Measurements from ENCODE around the gene PSME4.
"Not testable (repeated sequence)": the region's sequence is repeated elsewhere in the genome, so short reads cannot be mapped to it uniquely, and the experiment has no call there.

Gene PSME4

GRCh38 chr2:53881360-53881759 is 89.4 kb downstream of the PSME4 start:
- DNase-seq, result no peak

DNA sequence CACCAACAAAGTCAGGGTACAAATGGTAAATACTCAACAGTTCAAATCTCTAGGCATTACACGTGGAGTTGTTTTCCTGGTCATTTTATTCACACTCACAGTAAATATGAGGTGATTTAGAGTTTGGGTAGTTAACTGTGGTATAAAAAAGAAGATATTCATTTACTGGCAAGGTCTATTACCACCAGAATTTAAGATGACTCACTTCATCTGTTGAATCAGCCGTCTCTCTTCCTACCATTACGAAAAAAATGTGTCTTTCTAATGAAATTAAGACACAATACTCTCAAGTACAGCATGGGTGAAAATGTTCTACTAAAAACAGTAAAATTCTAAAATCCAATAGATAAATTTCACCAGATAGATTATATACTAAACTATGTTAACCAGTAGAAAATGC is 90.0 kb downstream of the PSME4 start:
- DNase-seq, result no peak

DNA sequence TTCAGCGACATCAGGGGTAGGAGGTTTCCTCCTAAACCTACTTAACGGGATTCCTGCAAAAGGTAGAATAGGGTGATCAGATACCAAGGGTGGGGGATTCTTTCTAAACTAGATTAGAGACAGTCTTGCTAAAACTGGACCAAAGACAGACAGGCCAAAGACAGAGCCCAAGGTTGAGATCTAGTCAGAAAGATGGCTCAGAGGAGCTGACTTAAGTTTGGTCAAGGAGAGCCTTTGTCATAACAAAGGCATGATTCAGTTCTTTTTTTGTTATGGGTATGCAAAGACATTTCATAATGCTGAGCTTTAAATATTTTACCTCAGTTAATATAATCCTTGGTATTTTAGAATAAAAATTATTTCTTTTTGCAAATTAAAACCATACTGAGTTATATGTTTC is 93.2 kb downstream of the PSME4 start:
- DNase-seq, result no peak

DNA sequence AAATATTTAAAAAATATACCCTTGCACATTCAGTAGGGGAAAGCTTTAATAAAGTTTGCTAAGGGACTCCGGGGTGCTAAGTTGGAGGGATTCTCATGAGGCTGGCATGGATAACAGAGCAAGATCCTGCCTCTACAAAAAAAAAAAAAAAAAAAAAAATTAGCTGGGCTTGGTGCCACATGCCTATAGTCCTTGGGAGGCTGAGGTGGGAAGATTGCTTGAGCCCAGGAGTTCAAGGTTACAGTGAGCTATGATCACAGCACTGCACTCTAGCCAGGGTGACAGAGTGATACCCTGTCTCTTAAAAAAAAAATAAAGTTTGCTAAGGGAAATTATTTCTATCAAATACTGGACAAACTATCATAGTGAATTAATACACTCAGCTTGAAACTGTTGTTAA is 93.7 kb downstream of the PSME4 start:
- no peak for DNase-seq

- no peak for DNase-seq
These were observed 96.3 kb downstream of the PSME4 start for GRCh38 chr2:53874401-53874950.

DNA sequence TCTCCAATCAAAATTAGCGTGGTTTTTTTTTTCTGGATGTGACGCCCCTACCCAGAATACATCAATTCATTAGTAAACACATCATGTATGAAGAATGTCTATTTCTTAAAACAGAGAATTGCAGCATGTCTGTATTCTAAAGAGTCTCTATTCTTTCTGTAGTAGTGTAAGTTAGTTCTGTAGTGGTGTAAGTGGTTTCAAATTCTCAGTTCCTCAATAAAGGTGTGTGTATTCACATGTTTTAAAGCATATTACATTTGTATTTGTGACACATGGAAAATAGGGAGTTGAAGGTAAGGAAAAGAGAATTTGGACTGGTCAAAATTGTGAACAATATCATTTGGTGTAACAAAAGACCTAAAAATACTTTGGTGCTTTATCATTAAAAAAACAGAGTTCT is 103.0 kb downstream of the PSME4 start:
- no peak for DNase-seq

GRCh38 chr2:53867169-53867568 is 103.6 kb downstream of the PSME4 start:
- DNase-seq, result no peak

DNA sequence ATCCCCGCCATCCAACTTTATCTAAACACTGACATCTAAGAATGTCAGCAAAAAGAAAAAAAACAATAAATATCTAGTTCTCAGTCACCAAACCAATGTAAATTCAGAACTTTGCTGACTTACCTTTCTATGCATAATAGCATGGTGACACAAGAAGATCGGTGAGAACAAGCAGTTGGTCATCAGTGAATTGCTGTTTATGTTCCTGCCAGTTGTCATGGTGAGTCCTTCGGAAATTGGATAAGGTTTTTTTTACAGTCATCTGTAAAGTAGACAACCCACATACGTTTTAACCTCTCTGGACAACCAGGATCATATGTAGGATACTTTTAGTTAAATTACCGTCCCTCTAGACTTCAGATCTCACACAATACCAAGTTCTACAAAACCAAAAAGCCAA is 104.8 kb downstream of the PSME4 start:
- no peak for DNase-seq

DNA sequence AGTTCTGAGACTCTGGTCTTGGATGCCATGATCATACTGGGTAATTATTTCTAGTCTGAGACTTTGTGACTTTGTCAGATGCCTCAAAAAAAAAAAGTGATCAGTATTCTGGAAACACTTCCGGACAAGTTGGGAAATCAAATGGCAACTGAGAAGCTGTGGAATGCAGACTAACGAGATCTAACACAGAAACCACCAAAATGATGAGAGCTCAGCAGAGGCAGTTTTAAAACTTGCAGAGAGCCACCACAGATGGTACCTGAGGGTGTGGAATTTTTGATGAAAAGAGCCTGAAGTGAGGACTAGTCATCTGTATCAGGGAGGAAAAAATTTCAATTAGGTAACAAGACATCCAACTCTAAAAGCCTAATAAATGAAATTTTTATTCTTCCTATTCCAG is 105.5 kb downstream of the PSME4 start:
- no peak for DNase-seq

DNA sequence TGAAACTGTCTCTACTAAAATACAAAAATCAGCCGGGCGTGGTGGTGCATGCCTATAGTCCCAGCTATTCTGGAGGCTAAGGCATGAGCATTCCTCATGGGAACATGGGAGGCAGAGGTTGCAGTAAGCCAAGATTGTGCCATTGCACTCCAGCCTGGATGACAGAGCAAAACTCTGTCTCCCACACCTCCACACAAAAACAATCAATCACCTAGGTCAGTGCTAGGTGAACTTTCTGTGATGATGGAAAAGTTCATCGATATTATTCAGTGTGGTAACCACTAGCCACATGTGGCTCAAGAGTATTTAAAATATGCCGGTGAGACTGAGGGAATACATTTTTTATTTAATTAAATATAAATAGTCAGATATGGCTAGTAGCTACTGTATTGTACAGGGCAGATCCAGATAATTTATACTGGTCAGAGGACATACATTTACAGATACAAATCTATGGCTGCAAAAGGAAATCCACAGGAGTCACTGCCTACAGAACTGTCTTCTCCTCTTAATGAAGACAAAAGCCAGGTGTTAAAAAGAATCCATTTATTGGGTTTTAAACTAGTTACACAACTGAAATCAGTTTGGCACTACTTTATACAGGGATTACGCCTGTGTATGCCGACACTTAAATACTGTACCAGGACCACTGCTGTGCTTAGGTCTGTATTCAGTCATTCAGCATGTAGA is 107.1 kb downstream of the PSME4 start:
- DNase-seq, result no peak

GRCh38 chr2:53861824-53862223 is 109.0 kb downstream of the PSME4 start:
- no peak for DNase-seq

GRCh38 chr2:53859206-53860181 is 111.3 kb downstream of the PSME4 start, which contains the start of gene GPR75:
GPR75 (minus strand) TSS chr2:53859967; CDS start chr2:53854756, 5,211 bp downstream.
- no peak for DNase-seq

- no peak for DNase-seq
These were observed 114.5 kb downstream of the PSME4 start for GRCh38 chr2:53856272-53856671.

GRCh38 chr2:53854678-53855077 is 116.1 kb downstream of the PSME4 start:
- no peak for DNase-seq

DNA sequence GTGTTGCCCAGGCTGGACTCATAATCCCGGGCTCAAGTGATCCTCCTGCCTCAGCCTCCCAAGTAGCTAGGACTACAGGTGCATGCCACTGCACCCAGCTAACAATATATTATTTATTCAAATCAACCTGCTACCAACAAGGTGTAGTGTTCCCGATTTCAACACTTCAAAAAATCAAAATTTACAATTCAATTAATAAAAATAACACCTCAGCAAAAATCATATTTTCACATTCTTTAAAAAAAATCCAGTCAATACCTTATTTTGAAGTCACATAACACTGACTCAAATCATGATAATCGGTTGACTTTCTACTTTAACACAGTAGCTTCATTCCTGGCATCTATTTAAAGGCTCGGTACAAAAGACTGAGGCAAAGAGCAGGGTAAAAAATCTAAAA is 118.3 kb downstream of the PSME4 start:
- DNase-seq, result no peak

DNA sequence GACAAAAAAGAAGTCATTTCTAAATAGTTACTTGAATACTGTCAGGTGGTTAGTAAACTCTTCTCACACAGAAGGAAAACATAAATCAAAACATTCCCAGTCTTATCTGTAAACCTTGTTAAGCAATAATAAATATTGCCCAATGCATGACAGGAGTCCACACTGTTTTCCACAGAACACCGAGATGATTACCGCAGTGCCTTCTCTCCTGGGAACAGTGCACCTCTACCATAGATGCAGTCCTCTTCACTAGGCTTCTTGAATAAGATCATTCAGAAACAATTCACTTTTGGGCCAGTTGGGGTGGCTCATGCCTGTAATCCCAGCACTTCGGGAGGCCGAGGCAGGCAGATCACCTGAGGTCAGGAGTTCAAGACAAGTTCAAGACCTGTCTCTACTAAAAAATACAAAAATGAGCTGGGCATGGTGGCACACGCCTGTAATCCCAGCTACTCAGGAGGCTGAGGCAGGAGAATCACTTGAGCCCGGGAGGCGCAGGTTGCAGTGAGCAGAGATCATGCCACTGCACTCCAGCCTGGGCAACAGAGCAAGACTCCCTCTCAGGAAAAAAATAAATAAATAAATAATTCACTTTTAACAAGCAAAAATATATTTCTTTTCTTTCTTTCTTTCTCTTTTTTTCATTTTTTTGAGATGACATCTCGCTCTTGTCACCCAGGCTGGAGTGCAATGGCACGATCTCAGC is 119.6 kb downstream of the PSME4 start:
- DNase-seq, result not testable (repeated sequence)

DNA sequence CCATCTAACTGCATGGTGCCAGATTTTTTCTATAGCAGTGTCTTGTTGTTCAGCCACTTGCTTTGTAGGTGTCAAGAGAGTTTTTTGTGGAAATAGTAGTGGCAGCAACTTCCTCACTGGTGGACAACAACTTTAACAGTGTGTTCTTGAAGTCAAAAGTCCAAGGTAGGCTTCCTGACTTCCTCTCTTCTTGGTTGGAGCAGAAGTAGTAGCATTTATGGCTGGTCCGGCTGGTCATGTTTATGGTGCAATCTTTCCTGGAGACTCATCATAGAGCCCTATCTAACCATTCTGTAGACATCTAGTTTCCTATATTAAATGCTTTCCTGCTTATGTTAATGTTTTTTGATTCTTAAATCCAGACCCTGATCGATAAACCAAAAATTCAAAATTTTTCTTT is 122.7 kb downstream of the PSME4 start:
- no peak for DNase-seq

GRCh38 chr2:53843595-53843994 is 127.2 kb downstream of the PSME4 start:
- DNase-seq, result no peak

- DNase-seq, result no peak
These were observed 127.9 kb downstream of the PSME4 start for GRCh38 chr2:53842891-53843290.

DNA sequence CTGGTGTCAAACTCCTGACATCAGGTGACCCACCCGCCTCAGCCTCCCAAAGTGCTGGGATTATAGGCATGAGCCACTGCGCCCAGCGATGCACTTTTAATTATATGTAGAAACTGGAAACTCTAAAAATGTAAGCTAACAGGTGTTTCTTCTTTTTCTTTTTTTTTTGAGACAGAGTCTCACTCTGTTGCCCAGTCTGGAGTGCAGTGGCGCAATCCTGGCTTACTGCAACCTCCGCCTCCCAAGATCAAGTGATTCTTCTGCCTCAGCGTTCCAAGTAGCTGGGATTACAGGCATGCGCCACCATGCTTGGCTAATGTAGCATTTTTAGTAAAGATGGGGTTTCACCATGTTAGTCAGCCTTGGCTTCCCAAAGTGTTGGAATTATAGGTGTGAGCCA is 129.1 kb downstream of the PSME4 start:
- not testable (repeated sequence) for DNase-seq

GRCh38 chr2:53840580-53840979 is 130.2 kb downstream of the PSME4 start:
- no peak for DNase-seq

GRCh38 chr2:53829980-53830290 is 140.9 kb downstream of the PSME4 start:
- DNase-seq, result not testable (repeated sequence)

DNA sequence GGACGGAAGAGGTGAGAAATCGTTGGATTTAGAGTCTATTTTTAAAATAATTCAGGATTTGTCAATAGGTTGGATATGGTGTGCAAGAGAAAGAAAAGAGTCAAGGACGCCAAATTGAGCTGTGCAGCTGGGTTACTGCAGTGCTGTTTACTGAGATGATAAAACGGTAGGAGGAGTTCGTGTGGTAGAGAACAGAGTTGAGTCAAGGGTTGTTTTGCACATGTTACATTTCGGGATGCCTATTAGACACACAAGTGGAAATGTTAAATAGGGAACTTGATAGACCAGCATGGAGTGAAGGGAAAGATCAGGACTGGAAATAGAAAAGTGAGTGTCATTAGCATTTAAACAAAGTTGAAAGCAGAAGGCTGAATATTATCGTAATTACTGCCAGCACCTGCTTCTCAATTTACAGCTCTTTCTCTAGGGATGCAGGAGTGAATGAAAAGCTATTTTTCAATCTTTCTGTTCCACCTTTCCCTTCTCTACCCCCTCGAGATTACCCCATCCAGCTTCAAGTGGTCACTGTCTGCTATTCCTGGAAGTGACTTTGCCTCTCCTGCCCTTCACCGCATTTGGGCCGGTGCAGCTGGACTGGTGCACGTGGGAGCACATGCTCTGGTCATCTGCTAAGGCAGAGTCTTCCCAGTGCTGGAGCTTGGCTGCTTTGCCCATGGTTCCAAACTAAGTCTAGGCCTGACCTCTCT is 141.4 kb downstream of the PSME4 start:
- DNase-seq, result no peak

Data from stimulated activated CD4-positive, alpha-beta T cell treated with anti-CD3 and anti-CD28 coated beads, Interleukin-1b, Interleukin-23, amount 100 ng/mL, for 48 hours (primary cell).